Peyer's patch (tissue), 4 donors: ENCODE measurements around the gene DISC1.

Experiments
- CTCF ChIP-seq, 6 experiments: fragments of 450-650 bp in 4 of 6; fragments of 200-600 bp in 2 of 6; sonication (generic) in 1 of 6; IDR thresholded peaks; one replicate each; pipeline ENCODE4 v1.5.1; 2017 to 2019; ENCODE audit warnings: antibody characterized with exemption in 6 of 6, mild to moderate bottlenecking in 3 of 6, moderate library complexity in 1 of 6
- POLR2A ChIP-seq, 2 donors: fragments of 450-650 bp; IDR thresholded peaks; one replicate each; pipeline ENCODE4 v1.5.1; 2017; ENCODE audit warnings: antibody characterized with exemption in 2 of 2, mild to moderate bottlenecking in 2 of 2, moderate library complexity in 2 of 2

GRCh38 chr1:231618609-231619256 is 7.9 kb upstream of the DISC1 start:
- TF ChIP-seq CTCF (IDR thresholded peaks at IDR 0.05) (no peak), POLR2A (IDR thresholded peaks at IDR 0.05) (no peak)
